GM12874 (cell line): ENCODE data around the gene CAMK1D.

Source experiments
- CTCF ChIP-seq: IDR thresholded peaks from 2 replicates; pipeline ENCODE4 v1.5.1; 2011; ENCODE audit warnings: low read depth, mild to moderate bottlenecking, control low read depth, low read length, moderate library complexity; ENCODE audit not compliant: insufficient read depth

The CAMK1D gene

DNA sequence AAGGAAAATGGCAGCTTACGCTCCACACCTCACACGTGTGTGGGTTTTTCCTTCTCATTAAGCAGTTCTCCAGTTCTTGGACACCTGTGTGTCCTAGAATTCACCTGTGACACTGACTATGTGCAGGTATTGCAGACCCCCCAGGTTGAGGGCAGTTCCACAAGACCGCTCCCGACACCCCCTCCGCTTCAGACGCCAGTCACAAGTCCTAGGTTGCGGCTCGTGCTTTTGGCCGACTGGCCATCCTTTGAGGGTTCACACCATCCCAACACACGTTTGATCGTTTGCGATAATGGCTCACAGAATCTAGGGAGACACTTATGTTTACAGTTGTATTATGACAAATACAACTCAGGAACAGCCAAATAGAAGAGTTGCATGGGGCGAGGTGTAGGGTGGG is 44.5 kb downstream of the CAMK1D start:
- TF ChIP-seq CTCF: no peak

DNA sequence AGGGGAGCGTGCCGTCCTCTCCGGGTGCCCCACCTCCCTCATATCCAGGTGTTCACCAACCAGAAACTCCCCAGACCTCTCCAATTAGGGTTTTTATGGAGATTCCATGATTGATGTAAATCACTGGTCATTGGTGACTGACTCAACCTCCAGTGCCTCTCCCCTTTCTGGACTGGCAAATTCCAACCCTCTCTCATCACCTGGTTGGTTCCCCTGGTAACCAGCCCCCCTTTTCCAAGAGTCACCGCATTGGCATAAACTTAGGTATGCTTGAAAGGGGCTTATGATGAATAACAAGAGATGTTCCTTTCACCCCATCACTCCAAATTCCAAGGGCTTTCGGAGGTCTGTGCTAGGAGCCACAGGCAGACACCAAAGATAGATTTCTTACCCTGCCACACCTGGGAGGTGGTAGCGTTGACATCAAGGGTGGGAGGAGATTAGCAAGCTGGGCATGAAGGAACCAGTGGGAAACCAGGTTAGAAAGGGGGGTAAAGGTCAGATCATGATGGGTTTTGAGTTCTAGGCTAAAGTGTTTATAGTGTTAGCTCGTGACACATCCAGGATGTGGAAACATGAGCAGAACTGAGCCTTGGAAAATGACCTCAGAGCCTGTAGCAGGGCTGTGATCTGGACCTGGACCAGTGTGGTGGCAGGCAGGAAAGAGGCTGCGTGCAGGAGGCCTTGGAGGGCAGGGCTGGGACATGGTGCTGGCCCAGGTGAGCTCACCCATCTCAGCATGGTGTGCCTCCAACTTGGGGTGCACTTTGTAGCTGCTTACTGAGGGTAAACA is 45.1 kb downstream of the CAMK1D start:
- TF ChIP-seq CTCF: no peak

- no peak for TF ChIP-seq CTCF
Observed at GRCh38 chr10:12396093-12396492, 46.7 kb downstream of the CAMK1D start.

GRCh38 chr10:12396567-12396966 is 47.2 kb downstream of the CAMK1D start:
- no peak for TF ChIP-seq CTCF

- no peak for TF ChIP-seq CTCF
Observed at GRCh38 chr10:12397147-12397896, 48.0 kb downstream of the CAMK1D start.

GRCh38 chr10:12397941-12398340 is 48.6 kb downstream of the CAMK1D start:
- no peak for TF ChIP-seq CTCF

- no peak for TF ChIP-seq CTCF
Observed at GRCh38 chr10:12400266-12400931, 51.1 kb downstream of the CAMK1D start.
